ENCODE data around the gene HMGN3.
"Not testable (repeated sequence)": the region's sequence is repeated elsewhere in the genome, so short reads cannot be mapped to it uniquely, and the experiment has no call there.

GRCh38 chr6:79256770-79257169, 22.3 kb upstream of the HMGN3 start:
- not testable (repeated sequence) for TF ChIP-seq CTCF (IDR thresholded peaks at IDR 0.05; ENCODE audit: low read depth, low read length); POLR2A (IDR thresholded peaks at IDR 0.05; ENCODE audit: extremely low read depth, insufficient read length); MAX (IDR thresholded peaks at IDR 0.05; ENCODE audit: low read depth, low read length); MYC (IDR thresholded peaks at IDR 0.05; ENCODE audit: low read depth, low read length)

Measured in NB4 (cell line).